ENCODE results near the gene ST3GAL5. TPM values are rescaled to one million over a fixed set of nuclear protein-coding genes. Genes with fewer than 3 reads are reported as not detected.

Gene ST3GAL5
- total RNA-seq, 1 experiment from 2014 or later: 25.3 TPM

GRCh38 chr2:85823951-85824350 lies 64.8 kb downstream of the ST3GAL5 start:
- DNase-seq (ENCODE audit: low spot score): no peak
- ChIA-PET CTCF (no interaction called here), POLR2A (ENCODE audit: low non-redundant PET) (no interaction called here)

GRCh38 chr2:85822766-85823165 lies 66.0 kb downstream of the ST3GAL5 start:
- Histone ChIP-seq H3K4me3 (ENCODE audit: low read depth, low read length, poor library complexity, severe bottlenecking) (no peak overlapping the region), H3K27me3 (replicated peaks; ENCODE audit: insufficient read depth, low read depth, low read length, poor library complexity) (no peaks in the 10 kb centered on the region), H3K9me3 (ENCODE audit: low read depth, low read length, poor library complexity, severe bottlenecking) (no peaks in the 10 kb centered on the region), H3K36me3 (ENCODE audit: insufficient read depth, low read length, poor library complexity, severe bottlenecking) (no peaks in the 10 kb centered on the region), H3K4me1 (ENCODE audit: insufficient read depth, low read length, poor library complexity, severe bottlenecking) (peaks cover 3% of the 10 kb centered on the region), H3K27ac (ENCODE audit: low read depth, low read length, poor library complexity, severe bottlenecking) (no peak overlapping the region)
- DNase-seq (ENCODE audit: low spot score): no peak
- intact Hi-C loops (cut with micrococcal nuclease; ENCODE audit: unreplicated experiment): no loop called here
- TF ChIP-seq EZH2 (IDR thresholded peaks at IDR 0.05; ENCODE audit: borderline replicate concordance, low read depth, low read length, poor library complexity, severe bottlenecking): no peak
- no peak for TF ChIP-seq CTCF (conservative IDR thresholded peaks at IDR 0.05; ENCODE audit: low read depth, low read length)
- ChIA-PET CTCF (interaction anchor here (0.6 kb wide), 1 partner anchor 170 kb away, joined by 11 read pairs; no protein-coding TSS in a partner anchor), POLR2A (ENCODE audit: low non-redundant PET) (no interaction called here)
- no TSS peak for BruUV-seq (replicated peaks)

More at GRCh38 chr2:85823951-85824350, 64.8 kb downstream of the ST3GAL5 start:
- Histone ChIP-seq H3K27ac (ENCODE audit: low read depth, low read length, poor library complexity, severe bottlenecking) (no peak overlapping the region), H3K9me3 (ENCODE audit: low read depth, low read length, poor library complexity, severe bottlenecking) (no peaks in the 10 kb centered on the region), H3K36me3 (ENCODE audit: insufficient read depth, low read length, poor library complexity, severe bottlenecking) (no peaks in the 10 kb centered on the region), H3K4me1 (ENCODE audit: insufficient read depth, low read length, poor library complexity, severe bottlenecking) (peaks cover 7% of the 10 kb centered on the region), H3K4me3 (ENCODE audit: low read depth, low read length, poor library complexity, severe bottlenecking) (no peak overlapping the region), H3K27me3 (replicated peaks; ENCODE audit: insufficient read depth, low read depth, low read length, poor library complexity) (no peaks in the 10 kb centered on the region)
- no peak for TF ChIP-seq EZH2 (IDR thresholded peaks at IDR 0.05; ENCODE audit: borderline replicate concordance, low read depth, low read length, poor library complexity, severe bottlenecking)
- no peak for TF ChIP-seq CTCF (conservative IDR thresholded peaks at IDR 0.05; ENCODE audit: low read depth, low read length)
- intact Hi-C loops (cut with micrococcal nuclease; ENCODE audit: unreplicated experiment): no loop called here
- no TSS peak for BruUV-seq (replicated peaks)

GRCh38 chr2:85819811-85820510 lies 68.8 kb downstream of the ST3GAL5 start:
- no peaks in the 10 kb centered on the region for H3K27me3 ChIP-seq (replicated peaks; ENCODE audit: insufficient read depth, low read depth, low read length, poor library complexity)
- BruUV-seq (replicated peaks): no TSS peak
- TF ChIP-seq CTCF (conservative IDR thresholded peaks at IDR 0.05; ENCODE audit: low read depth, low read length): no peak
- no peak for DNase-seq (ENCODE audit: low spot score)
- intact Hi-C loops (cut with micrococcal nuclease; ENCODE audit: unreplicated experiment): no loop called here
- CTCF ChIA-PET: interaction anchor here (0.6 to 0.8 kb wide), 2 partner anchors 91 to 126 kb away, joined by 3 to 7 read pairs; partner anchors contain the start of gene GNLY
- H3K9me3 ChIP-seq (ENCODE audit: low read depth, low read length, poor library complexity, severe bottlenecking): no peaks in the 10 kb centered on the region
- H3K27ac ChIP-seq (ENCODE audit: low read depth, low read length, poor library complexity, severe bottlenecking): no peak overlapping the region
- POLR2A ChIA-PET (ENCODE audit: low non-redundant PET): no interaction called here
- H3K36me3 ChIP-seq (ENCODE audit: insufficient read depth, low read length, poor library complexity, severe bottlenecking): no peaks in the 10 kb centered on the region
- no peak overlapping the region for H3K4me3 ChIP-seq (ENCODE audit: low read depth, low read length, poor library complexity, severe bottlenecking)
- no peaks in the 10 kb centered on the region for H3K4me1 ChIP-seq (ENCODE audit: insufficient read depth, low read length, poor library complexity, severe bottlenecking)

All from A673 (cell line).